HEK293 (cell line): ENCODE data around the gene EPM2AIP1.
"Not testable (repeated sequence)": the region's sequence is repeated elsewhere in the genome, so short reads cannot be mapped to it uniquely, and the experiment has no call there.

Source experiments
- CTCF ChIP-seq: fragments of 450-650 bp; formaldehyde crosslinking; IDR thresholded peaks from 2 replicates; pipeline ENCODE4 v1.5.1; 2016; ENCODE audit warnings: missing biosample characterization, missing genetic modification characterization
- REST ChIP-seq: fragments of 450-650 bp; formaldehyde crosslinking; IDR thresholded peaks from 2 replicates; pipeline ENCODE4 v1.5.1; 2016; ENCODE audit warnings: missing biosample characterization, missing genetic modification characterization
- SP7 ChIP-seq: fragments of 450-650 bp; formaldehyde crosslinking; IDR thresholded peaks from 2 replicates; pipeline ENCODE4 v1.5.1; 2016; ENCODE audit warnings: missing biosample characterization, missing genetic modification characterization
- ZNF394 ChIP-seq: fragments of 450-650 bp; formaldehyde crosslinking; IDR thresholded peaks from 2 replicates; pipeline ENCODE4 v1.5.1; 2016; ENCODE audit warnings: missing biosample characterization, missing genetic modification characterization, mild to moderate bottlenecking, moderate library complexity, borderline replicate concordance
- ZNF518A ChIP-seq: fragments of 450-650 bp; formaldehyde crosslinking; conservative IDR thresholded peaks from 2 replicates; pipeline ENCODE4 v1.5.1; 2016; ENCODE audit warnings: low read depth, missing biosample characterization, missing genetic modification characterization

DNA sequence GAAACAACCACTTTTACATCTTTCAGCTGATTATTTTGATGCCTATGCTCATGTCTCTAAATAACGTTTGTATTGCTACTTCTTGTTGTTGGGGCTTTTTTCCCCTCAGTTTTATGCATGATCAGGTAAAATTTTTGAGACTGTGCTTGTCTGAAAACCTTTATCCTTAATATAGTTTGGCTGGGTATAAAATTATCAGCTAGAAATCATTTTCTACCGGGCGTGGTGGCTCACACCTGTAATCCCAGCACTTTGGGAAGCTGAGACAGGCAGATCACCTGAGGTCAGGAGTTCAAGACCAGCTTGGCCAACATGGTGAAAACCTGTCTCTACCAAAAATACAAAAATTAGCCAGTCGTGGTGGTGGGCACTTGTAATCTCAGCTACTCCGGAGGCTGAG, 45.1 kb downstream of the EPM2AIP1 start:
- not testable (repeated sequence) for TF ChIP-seq SP7 (tag by site-specific recombination); ZNF518A; CTCF; REST (tag by site-specific recombination); ZNF394 (tag by site-specific recombination)
